Umbilical cord (tissue), 2 donors: ENCODE results near the gene CEP70. TPM values are rescaled to one million over a fixed set of nuclear protein-coding genes. Genes with fewer than 3 reads are reported as not detected.
"Not testable (repeated sequence)": the region's sequence is repeated elsewhere in the genome, so short reads cannot be mapped to it uniquely, and the experiment has no call there.

Experiments
- DNase-seq: peaks from one replicate; pipeline ENCODE4 v3.0.0-alpha.2; 2015; ENCODE audit warnings: low spot score
- total RNA-seq: library from RNA; depleted of rRNA; stranded (reverse); fragments of >200 nt; gene quantifications from one replicate; pipeline ENCODE4 v1.2.3, GENCODE V29; 2014; ENCODE audit warnings: low replicate concordance; ENCODE audit not compliant: insufficient read depth

Gene CEP70
- total RNA-seq, 1 donor from 2014 or later, result 59.2 TPM

GRCh38 chr3:138469874-138470273 is 124.2 kb downstream of the CEP70 start:
- DNase-seq, result no peak

GRCh38 chr3:138468886-138469285 is 125.2 kb downstream of the CEP70 start:
- DNase-seq, result no peak

DNA sequence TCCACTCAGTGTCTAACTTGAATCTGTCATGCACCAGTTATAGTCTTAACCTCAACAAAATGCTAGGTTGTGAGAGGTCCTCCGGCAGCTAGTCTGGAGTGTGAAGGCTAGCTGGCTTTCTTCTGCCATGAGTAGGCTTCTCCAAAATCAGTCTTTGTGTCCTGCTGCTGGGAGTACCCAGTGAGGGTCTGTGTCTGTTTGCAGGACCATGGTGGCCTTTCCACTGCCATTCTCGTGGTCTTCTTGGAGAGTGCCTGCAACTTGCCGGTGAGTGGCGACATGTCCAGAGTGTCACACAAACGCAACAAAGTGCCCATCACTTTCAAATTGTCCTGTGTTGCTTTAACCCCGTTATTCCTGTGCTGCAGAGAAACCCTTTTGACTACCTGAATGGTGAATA is 125.6 kb downstream of the CEP70 start:
- no peak for DNase-seq

DNA sequence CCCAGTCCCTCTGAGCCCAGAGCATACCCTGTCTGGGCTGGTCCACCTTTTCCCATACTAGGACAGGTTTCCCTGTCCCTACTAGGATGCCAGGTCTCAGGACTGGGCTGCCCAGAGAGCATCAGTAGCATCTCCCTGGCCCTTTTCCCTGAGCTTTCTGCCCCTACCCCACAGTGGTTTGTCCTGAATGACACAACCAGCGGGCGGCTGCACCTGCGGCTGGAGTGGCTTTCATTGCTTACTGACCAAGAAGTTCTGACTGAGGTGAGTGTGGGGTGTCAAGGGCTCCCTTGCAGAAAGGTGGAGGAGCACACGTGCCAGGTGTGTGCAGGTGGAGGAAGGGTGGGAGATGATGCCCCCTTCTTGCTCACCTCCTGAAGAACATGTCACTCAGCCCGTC is 126.1 kb downstream of the CEP70 start:
- no peak for DNase-seq

DNA sequence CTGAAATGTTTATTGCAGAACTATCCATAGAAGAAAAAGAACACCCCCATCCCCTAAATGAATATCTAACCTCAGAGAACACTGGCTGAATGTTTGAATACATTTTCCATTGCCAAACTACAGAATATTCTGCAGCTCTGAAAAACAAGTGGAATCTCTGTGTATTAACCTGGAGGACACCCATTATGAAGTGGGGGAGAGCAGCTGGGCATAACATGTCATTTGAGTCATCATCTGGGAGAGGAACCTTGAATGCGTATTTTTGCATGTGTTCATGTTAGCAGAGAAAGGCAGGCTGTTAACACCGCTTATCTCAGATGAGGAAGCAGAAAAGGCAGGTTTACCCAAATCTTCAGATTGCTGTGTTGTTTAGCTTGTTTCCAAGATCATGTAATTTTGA is 128.1 kb downstream of the CEP70 start:
- DNase-seq, result no peak

GRCh38 chr3:138465451-138465850 is 128.6 kb downstream of the CEP70 start:
- no peak for DNase-seq

DNA sequence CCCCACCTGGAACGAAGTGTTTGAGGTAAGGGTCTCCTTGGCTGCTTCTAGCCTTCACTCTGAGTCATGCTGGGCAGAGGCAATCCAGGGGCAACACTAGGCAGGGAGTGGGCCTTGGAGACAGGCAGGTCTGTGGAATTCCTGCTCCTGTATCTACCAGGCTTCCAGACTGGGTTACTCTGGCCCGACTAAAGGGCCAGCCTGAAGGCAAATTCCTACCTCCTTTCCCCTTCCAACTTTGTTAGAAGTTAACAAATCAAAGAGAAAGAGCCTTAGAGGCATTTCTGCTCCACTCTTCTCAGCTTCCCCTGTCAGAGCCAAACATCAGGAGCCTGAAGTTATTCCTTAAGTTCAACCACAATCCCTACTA is 129.6 kb downstream of the CEP70 start:
- DNase-seq, result no peak

- DNase-seq, result no peak
Observed at GRCh38 chr3:138463724-138464490, 130.2 kb downstream of the CEP70 start.

- no peak for DNase-seq
Observed at GRCh38 chr3:138461896-138462295, 132.2 kb downstream of the CEP70 start.

GRCh38 chr3:138461246-138461645 is 132.8 kb downstream of the CEP70 start:
- no peak for DNase-seq

- no peak for DNase-seq
Observed at GRCh38 chr3:138460536-138461205, 133.4 kb downstream of the CEP70 start.

DNA sequence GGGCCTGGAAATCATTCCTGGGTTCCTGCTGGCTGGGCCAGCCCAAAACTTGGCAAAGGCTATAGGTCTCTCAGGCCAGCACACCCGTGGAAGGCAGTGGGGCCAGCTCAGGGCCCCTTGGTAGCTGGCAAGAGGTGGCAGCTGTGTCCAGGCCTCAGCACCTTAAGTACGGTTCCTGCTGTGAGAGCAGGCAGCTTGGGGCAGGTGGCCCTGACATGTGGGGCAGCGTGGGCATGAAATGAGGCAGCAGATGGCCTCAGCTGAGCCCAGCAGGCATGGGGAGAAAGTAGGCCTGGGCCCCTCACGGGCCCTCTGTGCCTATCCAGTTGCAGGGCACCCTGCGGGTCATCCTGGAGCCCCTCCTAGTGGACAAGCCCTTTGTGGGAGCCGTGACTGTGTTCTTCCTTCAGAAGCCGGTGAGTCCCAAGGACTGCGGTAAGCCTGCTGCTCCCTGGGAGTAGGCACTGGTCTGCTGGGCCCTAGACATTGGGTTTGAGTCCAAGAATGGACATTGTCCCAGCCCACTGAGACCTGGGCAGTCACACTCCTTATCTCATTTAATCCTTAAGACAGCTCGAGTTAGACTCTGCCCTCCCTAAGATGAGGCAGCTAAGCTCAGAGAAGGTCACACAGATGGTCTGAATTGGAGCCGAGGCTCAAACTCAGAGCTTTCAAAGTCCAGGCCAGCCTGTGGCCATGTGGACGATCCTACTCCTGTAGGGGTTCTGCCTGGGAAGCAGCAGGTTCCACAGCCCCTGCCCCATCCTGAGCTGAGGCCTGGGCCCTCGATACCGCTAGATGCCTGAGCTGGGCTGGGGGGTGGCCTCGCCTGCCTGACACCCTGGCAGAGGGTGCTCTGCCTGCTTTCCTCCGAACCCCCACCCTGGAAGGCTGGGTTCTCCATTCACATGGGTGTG is 134.2 kb downstream of the CEP70 start:
- no peak for DNase-seq

- no peak for DNase-seq
Observed at GRCh38 chr3:138458774-138459499, 135.1 kb downstream of the CEP70 start.

- no peak for DNase-seq
Observed at GRCh38 chr3:138457863-138458735, 136.0 kb downstream of the CEP70 start.

DNA sequence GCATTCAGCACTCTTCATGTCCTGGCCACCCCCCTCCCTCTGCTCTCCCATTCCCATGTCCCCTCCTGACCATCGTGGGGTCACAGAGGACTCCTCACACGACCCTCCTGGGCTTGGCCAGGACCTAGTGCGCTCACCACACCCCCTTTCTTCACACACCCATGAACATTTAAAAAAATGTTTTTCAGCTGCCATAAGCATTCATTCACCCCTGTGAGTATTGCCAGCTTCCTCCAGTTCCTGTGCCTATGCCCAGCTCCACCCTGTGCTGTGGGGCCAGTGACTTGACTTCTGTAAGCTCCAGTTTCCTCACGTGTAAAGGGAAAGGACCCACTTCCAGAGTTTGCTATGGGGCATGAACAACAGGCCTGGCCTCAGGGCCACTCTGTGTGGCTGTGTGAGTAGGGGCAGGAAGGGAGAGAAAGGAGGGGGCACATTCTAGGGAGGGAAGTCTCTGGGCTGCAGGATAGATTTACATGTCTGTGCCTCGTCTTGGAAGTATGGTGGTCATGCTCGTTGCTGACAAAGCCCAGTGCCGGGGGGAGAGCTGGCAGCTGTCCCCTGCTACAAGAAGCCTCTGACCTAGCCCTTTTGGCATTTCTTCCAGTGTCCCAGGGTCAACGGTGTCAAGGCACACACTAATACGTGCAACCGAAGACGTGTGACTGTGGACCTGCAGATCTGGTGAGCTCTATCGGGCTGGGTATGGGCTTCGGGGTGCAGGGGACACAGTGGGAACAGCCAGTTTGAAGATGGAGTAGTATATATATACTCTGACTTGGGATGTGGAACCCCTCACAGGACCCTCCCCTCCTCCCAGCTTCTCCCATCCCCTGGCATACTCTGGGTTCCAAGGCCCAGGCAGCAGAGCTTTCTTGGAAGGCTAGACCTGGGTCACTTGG is 136.8 kb downstream of the CEP70 start:
- DNase-seq, result no peak

DNA sequence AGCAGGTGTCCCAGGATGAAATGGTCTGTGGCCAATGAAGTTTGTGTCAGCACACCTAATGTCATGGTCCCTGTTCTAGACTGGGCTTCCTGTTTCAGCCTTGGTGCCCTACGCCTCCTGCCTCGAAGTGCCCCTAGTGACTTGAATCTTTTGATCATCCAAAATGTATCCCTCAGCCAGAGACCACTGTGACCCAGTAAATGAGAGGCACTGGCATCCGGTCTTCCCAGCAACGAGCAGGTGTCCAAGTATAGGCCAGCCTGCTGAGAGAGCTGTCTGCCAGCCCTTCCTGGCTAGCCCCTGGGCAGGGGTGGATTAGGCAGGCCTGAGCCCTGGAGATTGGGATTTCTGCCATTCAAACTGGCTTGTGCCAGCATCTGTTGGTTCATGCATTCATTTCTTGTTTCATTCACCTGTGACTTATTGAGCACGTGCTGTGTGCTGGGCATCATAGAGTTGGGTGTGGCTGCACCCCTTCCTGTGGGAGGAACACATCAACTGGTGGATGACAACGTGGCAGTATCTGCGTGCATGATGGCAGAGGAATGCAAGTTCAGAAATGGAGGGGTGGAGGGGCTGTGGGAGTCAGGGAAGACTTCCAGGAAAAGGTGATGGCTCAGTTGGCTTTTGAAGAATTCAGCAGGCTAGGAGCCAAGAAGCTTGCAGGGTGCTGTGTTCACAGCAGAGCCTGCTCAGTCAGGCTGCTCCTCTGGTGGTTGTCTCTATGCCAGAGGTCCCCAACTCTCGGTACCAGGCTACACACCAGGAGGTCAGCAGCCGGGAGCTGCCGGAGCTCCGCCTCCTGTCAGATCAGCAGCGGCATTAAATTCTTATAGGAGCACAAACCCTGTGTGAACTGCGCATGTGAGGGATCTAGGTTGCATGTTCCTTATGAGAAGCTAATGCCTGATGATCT is 138.0 kb downstream of the CEP70 start:
- no peak for DNase-seq

DNA sequence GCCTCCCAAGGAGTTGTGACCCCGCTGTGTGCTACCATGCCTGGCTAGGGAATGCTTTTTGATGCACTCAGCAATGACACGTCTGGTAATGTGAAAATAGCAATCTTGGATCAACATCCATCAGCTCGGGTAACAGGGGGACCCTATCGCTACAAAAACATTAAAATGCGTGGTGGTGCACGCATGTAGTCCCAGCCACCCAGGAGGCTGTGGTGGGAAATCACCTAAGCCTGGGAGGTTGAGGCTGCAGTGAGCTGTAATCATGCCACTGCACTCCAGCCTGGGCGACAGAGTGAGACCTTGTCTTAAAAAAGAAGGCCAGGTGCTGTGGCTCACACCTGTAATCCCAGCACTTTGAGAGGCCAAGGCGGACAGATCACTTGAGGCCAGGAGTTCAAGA is 140.1 kb downstream of the CEP70 start:
- DNase-seq, result not testable (repeated sequence)

DNA sequence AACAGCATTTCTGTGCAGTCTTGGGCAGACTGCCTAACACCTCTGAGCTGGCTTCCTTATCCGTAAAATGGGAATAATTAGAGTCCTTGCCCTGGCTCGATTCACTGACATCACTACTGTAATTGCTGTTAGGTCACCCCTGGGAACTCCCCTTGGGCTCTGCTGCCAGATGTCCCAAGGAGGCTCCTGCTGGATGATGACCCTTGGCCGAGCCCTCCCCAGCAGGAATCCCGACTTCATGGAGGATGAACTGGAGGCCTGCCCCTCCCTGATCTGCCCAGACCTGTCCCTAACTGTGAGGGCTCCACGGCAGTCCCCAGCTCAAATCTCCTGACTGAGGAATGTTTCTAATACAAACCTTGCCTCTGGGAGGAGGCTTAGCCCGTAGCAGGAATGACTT is 141.6 kb downstream of the CEP70 start:
- no peak for DNase-seq
